ENCODE measurements around the gene MX2.

GRCh38 chr21:41322496-41323382 is 39.1 kb upstream of the MX2 start:
- no peak for TF ChIP-seq POLR2AphosphoS5 (IDR thresholded peaks at IDR 0.05; ENCODE audit: low read depth, low read length)
- no peak for TF ChIP-seq POLR2A (IDR thresholded peaks at IDR 0.05; ENCODE audit: control extremely low read depth in 1 of 2, low read depth in 2 of 2, low read length in 2 of 2)
- no peak for TF ChIP-seq CTCF (IDR thresholded peaks at IDR 0.05; ENCODE audit: control extremely low read depth in 1 of 3, insufficient read depth in 1 of 3, low read depth in 1 of 3, low read length in 3 of 3)
- TF ChIP-seq MAFK (IDR thresholded peaks at IDR 0.05; ENCODE audit: low read depth, low read length) = no peak
- TF ChIP-seq EZH2 (IDR thresholded peaks at IDR 0.05; ENCODE audit: low read depth, low read length, severe bottlenecking) = no peak
- no peak for TF ChIP-seq EGR1 (IDR thresholded peaks at IDR 0.05; ENCODE audit: borderline replicate concordance, low read depth, low read length)
- TF ChIP-seq ZNF274 (IDR thresholded peaks at IDR 0.05; ENCODE audit: borderline replicate concordance, extremely low read depth, low read length) = no peak
- no peak for TF ChIP-seq MAX (IDR thresholded peaks at IDR 0.05)
- no peak for TF ChIP-seq CEBPB (IDR thresholded peaks at IDR 0.05; ENCODE audit: low read depth, low read length)
- no peak for TF ChIP-seq GABPA (IDR thresholded peaks at IDR 0.05; ENCODE audit: borderline replicate concordance, insufficient read depth, low read length)
- no peak for TF ChIP-seq RFX5 (IDR thresholded peaks at IDR 0.05; ENCODE audit: borderline replicate concordance, low read depth, low read length)
- TF ChIP-seq ATF3 (IDR thresholded peaks at IDR 0.05; ENCODE audit: insufficient read depth, low read depth, low read length) = no peak
